Stimulated activated naive CD8-positive, alpha-beta T cell treated with anti-CD3 and anti-CD28 coated beads, Interleukin-15, Interleukin-2, amounts not matched to agents 100 U/mL and 50 U/mL, for 24 hours (primary cell): ENCODE results near the gene SNAI1.
A peak's percentile ranks its signal among the peaks of the same experiment; 100 is the strongest.

ENCODE experiments used
- ATAC-seq: fragments of 150-1000 bp; cut with Tn5 transposase; one replicate; pipeline ENCODE4 v1.10.0; 2021
- DNase-seq: peaks from one replicate; pipeline ENCODE4 v3.0.0; 2021

SNAI1 gene

GRCh38 chr20:50013976-50014375, 31.2 kb downstream of the SNAI1 start:
- no peak for ATAC-seq
- no peak for DNase-seq

- no peak for ATAC-seq
- DNase-seq = no peak
Measured at GRCh38 chr20:50014570-50015562, 32.1 kb downstream of the SNAI1 start.

- ATAC-seq (no peak), DNase-seq (no peak)
Measured at GRCh38 chr20:50015636-50015992, 32.8 kb downstream of the SNAI1 start.

GRCh38 chr20:50015993-50016770, 33.4 kb downstream of the SNAI1 start:
- DNase-seq (no peak), ATAC-seq (no peak)

- DNase-seq (no peak), ATAC-seq (no peak)
Measured at GRCh38 chr20:50017160-50017559, 34.4 kb downstream of the SNAI1 start.

- no peak for ATAC-seq
- DNase-seq = no peak
Measured at GRCh38 chr20:50017576-50018248, 34.9 kb downstream of the SNAI1 start.

GRCh38 chr20:50019466-50020256, 36.9 kb downstream of the SNAI1 start:
- no peak for DNase-seq
- no peak for ATAC-seq

- DNase-seq (no peak), ATAC-seq (peak; percentile 58)
Measured at GRCh38 chr20:50020288-50020687, 37.5 kb downstream of the SNAI1 start.

GRCh38 chr20:50022676-50023075, 39.9 kb downstream of the SNAI1 start:
- DNase-seq = no peak
- ATAC-seq = no peak

- DNase-seq = no peak
- ATAC-seq = no peak
Measured at GRCh38 chr20:50023116-50023805, 40.5 kb downstream of the SNAI1 start.

- no peak for ATAC-seq
- no peak for DNase-seq
Measured at GRCh38 chr20:50026746-50027575, 44.2 kb downstream of the SNAI1 start.

GRCh38 chr20:50027611-50028105, 44.9 kb downstream of the SNAI1 start:
- no peak for DNase-seq
- ATAC-seq = no peak

GRCh38 chr20:50029083-50029696, 46.4 kb downstream of the SNAI1 start:
- ATAC-seq (no peak), DNase-seq (no peak)

GRCh38 chr20:50029697-50030461, 47.1 kb downstream of the SNAI1 start:
- DNase-seq (no peak), ATAC-seq (no peak)

- ATAC-seq (no peak), DNase-seq (no peak)
Measured at GRCh38 chr20:50032955-50033666, 50.3 kb downstream of the SNAI1 start.

- ATAC-seq (no peak), DNase-seq (no peak)
Measured at GRCh38 chr20:50034567-50035180, 51.9 kb downstream of the SNAI1 start.

- ATAC-seq = no peak
Measured at GRCh38 chr20:50036703-50037102, 53.9 kb downstream of the SNAI1 start.

GRCh38 chr20:50037123-50037522, 54.3 kb downstream of the SNAI1 start:
- DNase-seq = no peak
- no peak for ATAC-seq

More at GRCh38 chr20:50036703-50037102, 53.9 kb downstream of the SNAI1 start:
- DNase-seq = no peak
